GM18526 (cell line): Measurements from ENCODE around the gene MED13L.

ENCODE experiments used
- POLR2A ChIP-seq: IDR thresholded peaks from 3 replicates; pipeline ENCODE4 v1.6.1; 2011; ENCODE audit not compliant: insufficient read length; ENCODE audit errors: extremely low read depth

The MED13L gene

DNA sequence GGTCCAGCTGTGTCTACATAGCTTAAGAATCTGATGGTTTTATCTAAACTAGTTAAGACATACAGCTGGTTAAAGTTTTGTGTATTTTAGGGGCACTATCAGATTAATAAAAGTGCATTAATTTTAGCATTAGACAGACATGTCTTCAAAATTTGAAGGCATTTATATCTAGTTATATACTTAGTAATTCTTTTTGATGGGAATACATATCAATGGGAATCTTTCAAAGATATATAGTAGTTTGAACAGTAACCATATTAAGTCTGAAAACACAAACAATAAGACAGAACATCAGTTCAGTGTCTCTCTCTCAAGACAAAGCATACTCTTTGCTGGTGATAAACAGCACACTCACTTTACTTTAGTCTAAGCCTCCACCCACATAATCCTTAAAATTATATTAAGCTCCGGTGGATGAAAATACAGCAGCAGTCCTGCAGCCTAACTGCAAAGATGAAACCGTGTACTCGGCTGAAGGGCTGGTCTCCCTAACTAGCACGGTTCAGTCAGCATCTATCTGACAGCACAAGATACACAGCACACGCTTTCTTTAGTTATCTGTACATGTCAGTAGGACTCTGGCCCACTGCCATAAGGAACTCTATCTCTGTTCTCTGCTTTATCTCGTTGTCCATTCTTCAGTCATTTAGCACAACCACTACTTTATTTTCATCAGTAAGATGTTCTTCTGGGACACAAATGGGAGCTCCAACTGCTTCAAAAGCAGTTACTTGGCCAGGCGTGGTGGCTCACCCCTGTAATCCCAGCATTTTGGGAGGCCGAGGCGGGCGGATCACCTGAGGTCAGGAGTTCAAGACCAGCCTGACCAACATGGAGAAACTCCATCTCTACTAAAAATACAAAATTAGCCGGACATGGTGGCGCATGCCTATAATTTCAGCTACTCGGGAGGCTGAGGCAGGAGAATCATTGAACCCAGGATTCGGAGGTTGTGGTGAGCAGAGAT, 80.5 kb downstream of the MED13L start:
- TF ChIP-seq POLR2A: no peak

DNA sequence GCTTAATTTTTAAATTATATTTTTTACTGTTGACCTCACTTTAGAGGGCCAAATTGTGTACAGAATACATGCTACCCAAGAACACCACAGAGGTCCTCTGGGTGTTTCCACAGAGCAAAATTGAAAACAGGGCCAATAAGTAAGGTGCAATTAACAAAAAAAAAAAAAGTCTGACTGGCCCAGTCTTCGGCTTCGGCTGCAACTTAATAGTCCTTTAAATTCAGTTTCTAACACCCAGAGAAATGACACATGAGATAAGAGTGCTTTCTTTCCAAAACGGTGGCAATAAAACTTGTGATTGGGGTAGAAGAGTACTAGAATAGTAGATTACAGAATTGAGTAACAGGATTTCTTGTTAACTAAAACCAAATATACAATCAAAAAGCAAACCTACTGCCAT, 81.3 kb downstream of the MED13L start:
- no peak for TF ChIP-seq POLR2A

DNA sequence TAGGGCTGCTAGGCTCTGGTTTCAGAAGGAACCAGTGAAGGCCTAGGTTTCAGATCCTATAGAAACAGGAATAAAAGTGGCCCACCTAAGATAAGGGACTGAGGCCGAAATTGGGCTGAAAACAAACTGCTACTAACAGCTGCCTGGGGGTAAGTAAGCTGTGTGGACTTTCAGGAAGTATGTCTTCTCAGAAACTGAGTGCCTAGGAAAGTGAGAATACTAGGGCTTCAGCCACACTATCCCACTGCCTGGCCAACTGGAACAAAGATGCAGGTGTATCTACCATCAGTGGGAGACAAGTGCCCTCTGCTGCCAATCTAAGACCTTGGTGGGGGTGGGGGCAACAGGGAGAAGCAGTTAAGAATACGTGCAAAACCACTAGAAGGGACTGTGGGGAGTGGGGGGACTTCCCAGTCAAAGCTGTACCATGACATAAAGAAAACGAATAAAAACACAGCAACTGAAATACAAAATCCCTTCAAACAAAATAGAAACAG, 82.5 kb downstream of the MED13L start:
- TF ChIP-seq POLR2A: no peak

DNA sequence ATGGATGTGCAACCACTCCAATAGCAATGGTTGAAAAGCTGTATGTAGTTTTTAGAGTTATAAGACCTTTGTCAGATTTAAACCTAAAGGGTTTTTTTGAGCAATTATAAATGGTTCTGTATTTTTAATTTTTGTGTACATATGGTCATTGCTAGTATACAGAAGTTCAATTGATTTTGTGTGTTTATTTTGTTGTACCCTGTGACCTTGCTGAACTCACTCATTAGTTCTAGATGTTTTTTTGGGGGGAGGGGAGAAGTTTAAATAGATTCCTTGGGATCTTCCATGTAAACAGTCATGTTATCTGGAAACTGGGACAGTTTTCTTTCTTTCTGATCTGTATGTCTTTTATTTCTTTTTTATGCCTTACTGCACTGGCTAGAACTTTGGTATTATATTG, 87.8 kb downstream of the MED13L start:
- TF ChIP-seq POLR2A: no peak

DNA sequence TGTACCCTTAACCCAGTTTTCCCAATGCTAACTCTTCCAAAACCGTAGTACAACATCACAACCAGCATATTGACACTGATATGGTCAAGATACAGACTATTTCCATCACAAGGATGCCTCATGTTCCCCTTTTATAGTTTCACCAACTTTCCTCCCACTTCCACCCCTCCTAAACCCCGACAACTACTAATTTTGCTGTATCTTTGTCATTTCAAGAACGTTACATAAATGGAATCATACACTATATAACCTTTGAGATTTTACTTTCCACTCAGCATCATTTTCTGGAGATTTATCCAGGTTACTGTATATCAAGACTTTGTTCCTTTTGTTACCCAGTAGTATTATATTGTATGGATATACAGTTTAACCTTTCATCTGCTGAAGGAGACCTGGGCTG, 88.9 kb downstream of the MED13L start:
- TF ChIP-seq POLR2A: no peak

DNA sequence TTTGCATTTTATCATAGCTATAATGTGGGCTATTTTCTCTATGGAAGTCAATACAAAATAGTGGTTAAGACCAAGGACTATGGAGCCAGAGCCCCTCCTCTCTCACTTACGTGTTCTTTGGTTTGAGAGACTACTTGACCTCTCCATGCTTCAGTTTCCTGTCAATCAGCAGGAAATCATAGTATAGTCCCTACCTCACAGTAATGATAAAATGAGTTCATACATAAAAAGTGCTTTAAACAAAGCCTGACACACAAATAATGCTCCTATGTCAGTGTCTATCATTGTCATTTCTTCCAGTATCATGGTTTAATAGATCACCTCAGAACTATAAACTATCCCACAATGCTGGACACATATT, 90.4 kb downstream of the MED13L start:
- TF ChIP-seq POLR2A: no peak

DNA sequence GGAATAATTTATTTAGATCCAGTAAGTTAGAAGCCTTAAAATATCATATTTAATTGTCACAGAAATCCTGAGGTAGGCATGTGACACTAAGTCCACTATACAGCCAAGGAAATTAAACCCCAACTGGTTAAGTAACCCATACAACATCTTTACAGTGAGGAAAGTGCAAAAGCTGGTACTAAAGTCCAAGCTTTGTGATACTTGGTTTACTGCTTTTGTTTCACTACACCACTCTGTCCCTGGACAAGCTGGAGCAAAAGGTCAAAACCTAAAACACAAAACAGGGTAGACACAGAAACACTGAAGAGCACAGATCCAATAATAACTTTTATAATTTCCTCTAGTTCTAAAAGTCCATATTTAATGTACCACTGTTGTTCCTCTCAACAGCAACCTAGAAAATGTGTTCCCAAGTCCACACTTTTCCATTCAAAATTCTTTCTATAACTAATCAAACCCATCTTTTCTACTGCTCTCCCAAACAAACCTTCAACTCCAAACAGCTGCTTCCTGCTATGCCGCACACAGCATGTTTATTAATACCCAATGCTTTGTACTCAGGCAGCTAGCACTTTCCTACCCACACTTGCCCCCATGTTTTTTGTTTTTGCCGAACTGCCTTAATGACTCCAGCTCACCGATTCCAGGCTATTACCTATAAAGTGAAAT, 90.9 kb downstream of the MED13L start:
- TF ChIP-seq POLR2A: no peak

DNA sequence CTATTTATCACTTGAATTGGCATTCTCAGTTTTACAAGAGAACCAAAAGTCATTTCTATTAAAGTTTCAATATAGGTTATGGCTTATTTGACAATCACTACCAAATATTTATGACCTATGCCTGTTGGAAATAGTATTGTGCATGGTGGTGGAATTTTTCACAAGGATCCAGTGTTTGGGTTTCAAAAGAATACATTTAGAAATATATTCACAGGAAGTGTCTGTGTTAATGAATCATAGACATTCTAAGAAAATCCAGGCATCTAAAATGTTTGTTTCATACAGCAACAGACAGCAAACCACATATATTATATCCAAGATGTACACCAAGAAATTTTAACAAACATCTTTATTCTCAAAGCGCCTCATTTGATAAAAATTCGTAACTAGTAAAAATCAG, 92.7 kb downstream of the MED13L start:
- TF ChIP-seq POLR2A: no peak

DNA sequence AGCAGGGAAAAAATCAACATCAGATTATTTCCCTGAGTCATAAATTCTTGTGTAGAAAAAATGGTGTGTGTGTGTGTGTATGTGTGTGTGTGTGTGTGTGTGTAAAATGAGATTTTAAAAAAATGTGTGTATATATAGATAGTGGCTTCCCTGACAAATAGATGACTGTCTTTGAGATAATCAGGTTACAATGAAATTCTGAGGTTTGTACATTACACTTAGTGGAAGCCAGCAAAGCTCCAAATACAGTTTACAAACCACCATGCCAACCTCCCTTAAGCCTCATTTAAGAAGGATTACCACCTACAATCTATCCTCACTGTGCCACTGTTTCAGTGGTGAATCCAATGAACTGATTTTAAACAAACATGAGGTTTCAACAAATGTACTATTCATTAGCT, 93.8 kb downstream of the MED13L start:
- no peak for TF ChIP-seq POLR2A

DNA sequence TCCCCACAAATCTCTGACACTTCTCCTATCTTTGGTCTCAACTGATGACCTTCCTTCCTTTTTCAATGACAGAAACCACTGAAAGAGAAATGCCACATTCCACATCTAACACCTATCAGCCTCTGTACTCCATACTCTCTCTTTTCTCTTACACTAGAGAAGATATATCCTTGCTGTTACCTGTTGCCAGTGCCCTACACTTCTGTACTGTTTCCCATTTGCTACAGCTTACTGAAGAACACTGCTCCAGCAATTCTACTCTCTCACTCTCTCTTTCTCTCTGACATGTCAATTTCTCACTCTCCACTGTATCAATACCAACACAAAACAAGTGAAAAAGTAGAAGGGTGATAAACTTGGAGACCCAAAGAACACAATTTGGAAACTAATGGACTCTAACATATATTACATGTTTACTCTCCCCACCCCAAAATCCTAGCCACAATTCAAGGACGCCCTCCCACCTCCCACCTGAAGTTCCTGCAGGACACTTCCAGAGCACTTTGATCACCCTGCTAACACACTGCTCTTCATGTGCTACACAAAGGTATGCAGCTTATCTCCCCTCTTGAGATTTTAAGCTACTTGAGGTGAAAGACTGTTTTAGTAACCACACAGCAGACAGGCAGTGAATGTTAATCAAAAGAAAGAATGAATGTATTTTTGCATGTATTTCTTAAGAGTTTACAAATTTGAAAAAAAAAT, 95.0 kb downstream of the MED13L start:
- TF ChIP-seq POLR2A: no peak

DNA sequence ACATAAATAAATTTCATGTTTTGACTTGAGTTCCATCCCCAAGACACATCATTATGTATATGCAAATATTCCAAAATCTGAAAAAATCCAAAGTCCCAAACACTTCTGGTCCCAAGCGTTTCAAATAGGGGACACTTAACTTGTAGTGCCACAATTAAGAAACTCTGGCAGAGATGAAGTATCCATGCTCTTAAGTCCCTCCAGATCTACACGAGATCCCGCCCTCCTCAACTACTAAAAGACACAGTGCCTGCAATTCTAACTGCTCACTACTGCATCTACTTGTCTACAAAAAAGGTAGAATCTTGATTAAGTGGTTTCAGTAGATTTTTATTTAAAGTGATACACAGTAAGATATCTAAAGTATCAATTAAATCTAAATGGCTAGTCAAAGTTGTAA, 97.0 kb downstream of the MED13L start:
- TF ChIP-seq POLR2A: no peak

DNA sequence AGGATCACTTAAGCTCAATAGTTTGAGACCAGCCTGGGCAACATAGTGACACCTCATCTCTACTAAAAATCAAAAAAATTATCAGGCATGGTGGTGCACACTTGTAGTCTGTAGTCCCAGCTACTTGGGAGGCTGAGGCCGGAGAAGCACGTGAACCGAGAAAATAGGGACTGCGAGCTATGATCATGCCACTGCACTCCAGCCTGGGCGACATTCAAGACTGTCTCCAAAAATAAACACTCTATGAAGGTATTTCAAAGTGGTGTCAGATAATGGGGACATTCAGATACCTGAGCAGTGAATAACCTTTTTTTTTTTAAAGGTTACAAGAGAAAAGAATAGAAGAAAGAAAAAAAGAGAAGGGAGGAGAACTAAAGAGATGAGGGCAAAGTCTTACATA, 98.1 kb downstream of the MED13L start:
- no peak for TF ChIP-seq POLR2A

DNA sequence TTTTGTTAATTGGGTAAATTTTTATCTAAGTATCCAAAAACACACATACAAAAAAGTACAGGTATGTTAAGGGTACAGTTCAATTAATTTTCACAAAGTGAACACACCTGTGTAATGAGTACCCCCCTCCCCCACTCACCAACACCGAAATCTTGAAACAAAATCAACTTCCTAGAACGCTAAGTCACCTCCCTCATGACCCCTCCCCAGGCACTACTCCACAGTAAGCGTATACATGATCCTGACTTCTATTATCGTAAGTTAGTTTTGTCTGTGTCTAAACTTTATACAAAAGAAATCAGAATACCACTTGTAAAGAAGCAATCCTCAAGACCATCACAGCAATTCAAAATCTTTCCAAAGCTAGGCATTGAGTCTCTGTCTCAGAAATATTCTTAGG, 100.5 kb downstream of the MED13L start:
- TF ChIP-seq POLR2A: no peak

DNA sequence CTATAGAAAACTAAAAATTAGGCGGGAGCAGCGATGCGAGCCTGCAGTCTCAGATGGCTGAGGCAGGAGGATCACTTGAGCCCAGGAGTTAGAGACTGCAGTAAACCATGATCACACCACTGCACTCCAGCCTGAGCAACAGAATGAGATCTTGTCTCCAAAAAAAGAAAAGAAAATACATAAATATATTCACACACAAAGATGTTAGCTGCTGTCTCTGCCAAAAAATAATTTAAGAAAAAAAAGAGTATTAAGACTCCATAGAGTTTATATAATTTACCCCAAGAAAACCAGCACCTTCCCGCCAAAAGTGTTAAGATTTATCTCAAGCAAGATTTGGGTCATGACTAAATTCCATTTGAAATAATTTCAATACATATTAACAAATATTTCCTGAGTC, 102.6 kb downstream of the MED13L start:
- TF ChIP-seq POLR2A: no peak

DNA sequence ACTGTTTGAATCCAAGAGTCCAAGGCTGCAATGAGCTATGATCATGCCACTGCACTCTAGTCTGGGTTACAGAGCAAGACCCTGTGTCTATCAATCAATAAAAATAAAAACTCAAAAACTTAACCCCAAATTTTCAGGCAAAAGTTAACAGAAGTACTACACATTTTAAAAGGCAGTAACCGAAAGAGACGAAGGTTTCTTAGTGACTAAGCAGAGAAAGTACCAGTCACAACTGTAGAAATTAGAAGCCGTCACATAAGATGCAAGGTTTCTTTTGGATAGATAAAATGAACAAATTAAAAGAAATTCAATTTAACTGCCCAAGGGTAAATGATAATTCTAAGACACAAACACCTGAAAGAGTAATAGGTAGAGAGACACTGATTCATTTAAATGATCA, 103.5 kb downstream of the MED13L start:
- TF ChIP-seq POLR2A: no peak
